Midbrain (tissue), 1 donor: ENCODE measurements around the gene PRKCSH.
"Not testable (repeated sequence)": the region's sequence is repeated elsewhere in the genome, so short reads cannot be mapped to it uniquely, and the experiment has no call there.

ENCODE experiments used
- DNase-seq: peaks from one replicate; lab custom pipeline; 2025; lab: John Stamatoyannopoulos, UW

Gene PRKCSH

DNA sequence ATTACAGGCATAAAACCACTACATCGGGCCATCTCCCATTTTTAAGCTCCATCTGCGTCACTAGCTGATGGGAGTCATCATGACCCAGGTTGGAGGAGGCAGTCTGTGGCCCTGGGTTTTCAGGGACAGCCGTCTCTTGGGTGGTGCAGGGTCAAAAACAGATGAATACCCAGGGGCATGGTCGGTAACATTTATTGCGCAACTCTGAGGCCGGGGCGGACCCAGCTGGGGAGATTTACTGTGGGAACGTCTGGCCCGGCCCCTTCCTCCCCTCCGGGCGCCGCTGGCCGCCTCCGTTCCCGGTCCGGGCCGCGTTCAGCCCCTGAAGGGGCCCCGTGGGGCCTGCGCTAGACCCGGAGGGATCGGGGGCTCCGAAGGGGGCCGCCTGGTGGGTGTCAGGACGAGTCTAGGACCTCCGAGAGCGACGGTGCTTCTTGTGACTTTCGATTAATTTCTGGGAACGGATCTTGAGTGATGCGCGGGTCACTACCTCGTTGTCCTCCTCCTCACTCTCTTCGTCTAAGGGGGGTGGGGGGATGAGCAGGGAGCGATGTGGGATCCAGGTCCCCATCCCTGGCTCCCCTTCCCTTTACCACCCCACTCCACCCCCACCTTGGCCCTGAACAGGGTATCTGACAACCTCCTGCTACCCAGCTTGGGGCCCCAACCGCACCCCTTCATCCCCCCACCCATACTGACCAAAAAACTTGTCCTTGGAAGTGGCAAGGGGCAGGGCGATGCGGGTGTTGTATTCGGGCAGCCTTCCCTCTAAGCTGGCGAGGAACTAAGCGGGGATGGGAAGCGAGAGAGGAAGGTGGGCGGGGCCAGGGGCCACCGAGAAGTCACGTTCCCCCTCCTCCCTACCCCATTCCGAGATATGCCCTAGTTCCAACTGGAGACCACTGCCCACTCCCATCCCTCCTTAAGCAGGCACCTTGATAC, 14.7 kb upstream of the PRKCSH start:
- peak; percentile 17 for DNase-seq

DNA sequence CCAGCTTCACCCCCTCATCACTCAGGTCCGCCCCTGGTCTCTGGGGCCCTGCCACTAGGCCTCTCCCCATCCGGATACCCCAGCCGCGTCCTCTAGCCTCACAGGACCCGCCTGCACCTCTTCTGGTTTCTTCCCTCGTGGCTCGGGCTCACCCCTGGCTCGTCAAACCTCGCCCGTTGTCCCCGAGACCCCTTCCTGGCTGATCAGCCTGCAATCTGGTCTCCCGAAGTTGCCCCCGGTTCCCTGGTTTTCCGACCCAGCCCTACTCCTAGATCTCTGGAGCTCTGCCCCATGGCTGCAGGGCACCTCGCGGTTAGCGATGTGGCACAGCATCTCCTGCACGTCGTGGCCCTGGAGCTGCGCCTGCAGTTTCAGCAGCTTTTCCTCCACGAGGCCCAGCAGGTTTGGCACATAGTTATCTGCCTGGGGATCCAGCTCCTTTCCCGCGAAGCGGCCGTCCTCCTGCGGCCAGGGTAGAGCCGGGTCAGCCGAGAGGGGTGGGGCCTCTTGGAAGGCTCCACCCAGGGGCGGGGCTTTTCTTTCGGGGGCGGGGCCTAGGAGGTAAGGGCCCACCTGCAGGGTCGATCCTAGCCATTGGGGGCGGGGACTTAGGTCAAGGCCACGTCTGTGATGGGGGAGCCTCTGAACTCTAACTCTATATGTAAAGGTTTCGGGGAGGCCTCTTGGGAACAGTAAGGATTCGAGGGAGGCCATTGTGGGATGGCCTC, 13.9 kb upstream of the PRKCSH start:
- no peak for DNase-seq

GRCh38 chr19:11422163-11423065, 13.0 kb upstream of the PRKCSH start:
- no peak for DNase-seq

DNA sequence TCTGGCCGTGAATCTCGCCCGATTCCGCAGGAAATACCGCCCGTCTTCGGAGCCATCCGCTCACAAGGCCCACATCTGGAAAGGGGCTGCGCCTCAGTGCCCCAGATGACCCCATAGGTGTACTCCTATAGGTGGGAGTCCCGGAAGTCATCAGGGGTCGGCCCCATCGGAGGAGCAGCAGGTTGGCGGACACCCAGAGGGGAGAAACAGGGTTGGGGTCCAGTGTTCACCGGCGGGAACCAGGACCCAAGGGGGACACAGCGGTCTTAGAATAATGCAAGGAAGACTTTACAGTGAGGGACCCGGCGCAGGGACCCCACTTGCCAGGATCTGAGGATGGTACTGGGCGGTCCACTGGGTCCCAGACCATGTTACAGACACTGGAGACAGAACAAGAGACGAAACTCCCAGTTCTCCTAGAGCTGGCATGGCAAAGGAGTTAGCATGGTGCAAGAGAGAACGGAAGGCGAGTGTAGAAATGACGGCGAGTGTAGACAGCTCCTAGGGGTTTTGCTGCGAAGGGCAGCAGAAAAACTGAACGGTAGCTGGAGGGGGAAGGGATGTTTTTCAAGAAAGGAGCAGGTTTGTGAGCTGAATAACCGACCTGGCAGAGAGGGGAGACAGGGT, 12.2 kb upstream of the PRKCSH start:
- no peak for DNase-seq

GRCh38 chr19:11423791-11424181, 11.6 kb upstream of the PRKCSH start:
- DNase-seq = no peak

GRCh38 chr19:11425719-11426457, 9.5 kb upstream of the PRKCSH start:
- DNase-seq = no peak

DNA sequence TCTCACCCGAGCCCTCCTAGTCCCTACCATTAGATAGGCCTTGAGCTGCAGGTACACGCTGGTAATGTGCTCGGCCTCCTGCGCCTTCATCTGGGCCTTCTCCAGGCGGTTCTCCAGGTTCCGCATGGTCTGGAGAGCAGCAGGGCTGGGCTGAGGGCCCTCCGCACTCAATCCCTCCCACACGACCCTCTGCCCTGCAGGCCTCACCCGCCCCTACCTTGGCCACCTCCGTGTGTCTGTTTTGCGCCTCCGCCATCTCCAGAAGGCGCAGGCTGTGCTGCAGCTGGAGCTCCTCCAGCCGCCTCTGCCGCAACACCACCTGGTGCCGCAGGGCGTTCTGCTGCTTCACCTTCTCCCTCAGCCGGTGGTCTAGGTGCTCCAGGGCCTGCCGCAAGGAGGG, 8.8 kb upstream of the PRKCSH start:
- DNase-seq = no peak

DNA sequence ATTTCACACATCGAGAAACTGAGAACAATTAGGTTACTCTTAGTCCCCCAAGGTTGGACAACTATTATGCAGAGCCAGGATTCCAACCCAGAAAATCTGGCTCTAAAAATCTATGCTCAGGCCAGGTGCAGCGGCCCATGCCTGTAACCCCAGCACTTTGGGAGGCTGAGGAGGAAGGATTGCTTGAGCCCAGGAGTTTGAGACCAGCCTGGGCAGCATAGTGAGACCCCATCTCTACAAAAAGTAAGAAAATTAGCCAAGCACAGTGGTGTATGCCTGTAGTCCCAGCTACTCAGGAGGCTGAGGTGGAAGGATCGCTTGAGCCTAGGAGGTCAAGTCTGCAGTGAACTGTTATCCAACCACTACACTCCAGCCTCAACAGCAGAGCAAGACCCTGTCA, 1.9 kb upstream of the PRKCSH start:
- DNase-seq = not testable (repeated sequence)

DNA sequence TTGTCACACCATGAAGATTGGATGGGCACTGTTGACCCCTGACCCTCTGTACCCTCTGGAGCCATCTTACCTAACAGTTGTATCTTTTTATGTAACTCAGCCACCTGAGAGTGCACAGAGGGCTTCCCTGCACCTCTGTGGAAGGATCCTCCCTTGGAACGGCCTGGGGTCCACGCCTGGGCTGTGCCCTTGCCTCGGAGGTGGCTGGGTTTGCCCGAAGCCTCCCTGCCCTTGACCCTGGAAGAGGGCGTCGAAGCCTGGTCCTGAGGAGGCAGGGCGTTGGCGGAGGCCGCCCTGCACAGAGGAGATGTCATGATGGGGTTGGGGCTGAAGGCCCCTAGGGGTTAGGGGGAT, 755 bp upstream of the PRKCSH start:
- DNase-seq = no peak

- DNase-seq = no peak
Measured at GRCh38 chr19:11435833-11436313, 438 bp downstream of the PRKCSH start.

GRCh38 chr19:11437955-11438354, 2.5 kb downstream of the PRKCSH start:
- no peak for DNase-seq

- DNase-seq = no peak
Measured at GRCh38 chr19:11444059-11444458, 8.6 kb downstream of the PRKCSH start.

GRCh38 chr19:11445141-11445540, 9.7 kb downstream of the PRKCSH start:
- no peak for DNase-seq

DNA sequence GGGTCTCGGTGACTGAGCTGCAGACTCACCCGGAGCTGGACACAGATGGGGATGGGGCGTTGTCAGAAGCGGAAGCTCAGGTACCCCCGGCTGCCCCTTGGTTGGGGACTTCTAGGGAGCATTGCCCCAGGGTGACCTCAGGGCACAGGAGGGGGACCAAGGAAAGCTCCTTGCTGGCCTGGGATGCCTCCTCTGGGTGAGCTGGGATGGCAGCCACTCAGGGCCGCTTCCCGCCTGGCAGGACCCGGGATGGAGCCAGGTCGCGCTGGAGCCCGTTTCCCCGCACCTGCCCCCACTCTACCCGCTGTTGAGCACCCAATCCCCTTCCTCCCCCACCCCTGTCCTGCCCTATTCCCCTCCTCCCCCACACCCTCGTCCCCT, 10.8 kb downstream of the PRKCSH start:
- no peak for DNase-seq

DNA sequence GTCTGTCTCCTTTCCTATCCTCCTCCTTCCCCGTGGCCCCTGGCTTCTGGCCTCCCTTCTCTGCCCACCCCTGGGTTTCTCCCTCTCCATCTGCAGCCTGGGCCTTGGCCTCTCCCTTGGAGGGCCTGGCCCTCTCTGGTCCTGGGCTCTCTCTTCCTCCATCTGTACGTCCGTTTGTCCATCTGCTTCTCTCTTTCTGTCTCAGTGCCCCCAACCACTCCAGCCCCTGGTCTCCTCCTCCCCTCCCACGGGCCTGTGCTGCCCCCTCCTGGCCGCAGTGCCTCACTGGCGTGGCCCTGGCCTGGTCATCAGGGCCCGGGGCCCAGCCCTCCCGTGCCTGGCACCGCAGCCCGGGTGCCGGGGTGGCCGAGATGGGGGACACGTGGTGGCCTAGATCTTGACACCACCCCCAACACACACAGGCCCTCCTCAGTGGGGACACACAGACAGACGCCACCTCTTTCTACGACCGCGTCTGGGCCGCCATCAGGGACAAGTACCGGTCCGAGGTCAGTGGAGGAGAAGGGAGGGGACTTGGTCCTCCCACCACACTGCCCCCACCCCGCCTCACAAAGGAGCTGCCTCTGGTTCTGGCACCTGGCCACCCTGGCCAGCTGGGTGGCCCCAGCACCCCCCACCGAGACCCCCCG, 11.3 kb downstream of the PRKCSH start:
- DNase-seq = peak; percentile 89

DNA sequence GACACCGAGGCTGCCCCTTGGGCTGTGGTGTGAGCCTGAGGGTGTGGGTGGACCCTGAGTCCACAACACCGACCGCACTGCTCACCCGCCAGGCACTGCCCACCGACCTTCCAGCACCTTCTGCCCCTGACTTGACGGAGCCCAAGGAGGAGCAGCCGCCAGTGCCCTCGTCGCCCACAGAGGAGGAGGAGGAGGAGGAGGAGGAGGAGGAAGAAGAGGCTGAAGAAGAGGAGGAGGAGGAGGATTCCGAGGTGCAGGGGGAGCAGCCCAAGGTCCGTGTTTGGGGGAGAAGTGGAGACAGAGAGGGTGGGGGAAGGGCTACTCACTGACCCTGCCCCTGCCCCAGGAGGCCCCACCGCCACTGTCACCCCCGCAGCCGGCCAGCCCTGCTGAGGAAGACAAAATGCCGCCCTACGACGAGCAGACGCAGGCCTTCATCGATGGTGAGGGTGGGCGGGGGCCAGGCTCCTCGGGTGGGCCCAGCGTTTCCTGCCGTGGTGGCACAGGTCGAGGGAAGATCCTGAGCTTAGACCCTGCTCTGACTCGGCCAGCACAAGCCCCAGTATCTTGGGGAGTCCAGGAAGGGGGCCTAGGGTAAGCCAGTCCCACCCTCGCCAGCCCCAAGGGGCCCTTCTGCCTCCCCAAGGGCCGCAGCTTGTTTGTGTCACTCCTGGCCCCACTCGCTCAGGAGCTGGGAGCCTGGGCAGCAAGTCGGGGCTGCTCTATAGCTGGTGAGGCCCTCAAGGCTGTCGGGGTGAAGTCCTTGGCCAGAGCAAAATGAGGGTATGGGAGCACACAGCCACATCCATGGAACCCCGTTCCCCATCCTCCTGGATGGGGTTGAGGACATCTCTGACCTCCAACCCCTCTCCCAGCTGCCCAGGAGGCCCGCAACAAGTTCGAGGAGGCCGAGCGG, 12.2 kb downstream of the PRKCSH start:
- no peak for DNase-seq

DNA sequence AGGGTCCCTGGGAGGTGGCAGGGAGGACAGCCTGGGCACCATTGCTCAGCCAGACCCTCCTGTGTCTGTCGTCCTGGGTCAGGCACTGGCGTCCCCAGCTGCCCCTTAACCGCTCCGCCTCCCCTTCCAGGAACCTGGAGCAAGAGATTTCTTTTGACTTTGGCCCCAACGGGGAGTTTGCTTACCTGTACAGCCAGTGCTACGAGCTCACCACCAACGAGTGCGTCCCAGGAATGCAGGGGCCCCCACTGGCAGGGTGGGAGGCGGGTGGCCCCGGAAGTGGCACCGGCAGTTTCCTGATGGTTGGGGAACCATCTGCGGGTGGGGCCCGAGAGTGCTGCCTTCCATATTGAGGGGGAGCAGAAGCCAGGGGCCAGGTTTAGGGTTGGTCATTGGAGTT, 13.0 kb downstream of the PRKCSH start:
- no peak for DNase-seq

GRCh38 chr19:11448923-11449554, 13.6 kb downstream of the PRKCSH start:
- DNase-seq = no peak
